ENCODE results near the gene MLST8. TPM values are rescaled to one million over a fixed set of nuclear protein-coding genes. Genes with fewer than 3 reads are reported as not detected.

MLST8 gene
- total and polyA plus RNA-seq, 2 experiments from 2014 or later: 100.0 to 117 TPM

- TF ChIP-seq, protein P1, sequence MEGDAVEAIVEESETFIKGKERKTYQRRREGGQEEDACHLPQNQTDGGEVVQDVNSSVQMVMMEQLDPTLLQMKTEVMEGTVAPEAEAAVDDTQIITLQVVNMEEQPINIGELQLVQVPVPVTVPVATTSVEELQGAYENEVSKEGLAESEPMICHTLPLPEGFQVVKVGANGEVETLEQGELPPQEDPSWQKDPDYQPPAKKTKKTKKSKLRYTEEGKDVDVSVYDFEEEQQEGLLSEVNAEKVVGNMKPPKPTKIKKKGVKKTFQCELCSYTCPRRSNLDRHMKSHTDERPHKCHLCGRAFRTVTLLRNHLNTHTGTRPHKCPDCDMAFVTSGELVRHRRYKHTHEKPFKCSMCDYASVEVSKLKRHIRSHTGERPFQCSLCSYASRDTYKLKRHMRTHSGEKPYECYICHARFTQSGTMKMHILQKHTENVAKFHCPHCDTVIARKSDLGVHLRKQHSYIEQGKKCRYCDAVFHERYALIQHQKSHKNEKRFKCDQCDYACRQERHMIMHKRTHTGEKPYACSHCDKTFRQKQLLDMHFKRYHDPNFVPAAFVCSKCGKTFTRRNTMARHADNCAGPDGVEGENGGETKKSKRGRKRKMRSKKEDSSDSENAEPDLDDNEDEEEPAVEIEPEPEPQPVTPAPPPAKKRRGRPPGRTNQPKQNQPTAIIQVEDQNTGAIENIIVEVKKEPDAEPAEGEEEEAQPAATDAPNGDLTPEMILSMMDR (IDR thresholded peaks at IDR 0.05; ENCODE audit: low read depth, low read length): no peak
- Histone ChIP-seq H3K27me3 (no peaks in the 10 kb centered on the region), H3K4me3 (no peak overlapping the region), H3K27ac (no peak overlapping the region), H3K36me3 (peaks cover 24% of the 10 kb centered on the region), H3K4me1 (ENCODE audit: low read depth) (no peaks in the 10 kb centered on the region), H3K9me3 (ENCODE audit: low read depth) (no peaks in the 10 kb centered on the region)
- DNase-seq (ENCODE audit: low read depth in 1 of 2, low spot score in 1 of 2): no peak
Measured at GRCh38 chr16:2171601-2172178, 33.6 kb upstream of the MLST8 start.

GRCh38 chr16:2172688-2173335 lies 32.4 kb upstream of the MLST8 start:
- no peaks in the 10 kb centered on the region for H3K4me1 ChIP-seq (ENCODE audit: low read depth)
- TF ChIP-seq, protein P1 (IDR thresholded peaks at IDR 0.05; ENCODE audit: low read depth, low read length): no peak
- no peak overlapping the region for H3K4me3 ChIP-seq
- H3K36me3 ChIP-seq: peaks cover 27% of the 10 kb centered on the region
- H3K27me3 ChIP-seq: no peaks in the 10 kb centered on the region
- DNase-seq (ENCODE audit: low read depth in 1 of 2, low spot score in 1 of 2): no peak
- H3K9me3 ChIP-seq (ENCODE audit: low read depth): no peaks in the 10 kb centered on the region
- H3K27ac ChIP-seq: no peak overlapping the region

DNA sequence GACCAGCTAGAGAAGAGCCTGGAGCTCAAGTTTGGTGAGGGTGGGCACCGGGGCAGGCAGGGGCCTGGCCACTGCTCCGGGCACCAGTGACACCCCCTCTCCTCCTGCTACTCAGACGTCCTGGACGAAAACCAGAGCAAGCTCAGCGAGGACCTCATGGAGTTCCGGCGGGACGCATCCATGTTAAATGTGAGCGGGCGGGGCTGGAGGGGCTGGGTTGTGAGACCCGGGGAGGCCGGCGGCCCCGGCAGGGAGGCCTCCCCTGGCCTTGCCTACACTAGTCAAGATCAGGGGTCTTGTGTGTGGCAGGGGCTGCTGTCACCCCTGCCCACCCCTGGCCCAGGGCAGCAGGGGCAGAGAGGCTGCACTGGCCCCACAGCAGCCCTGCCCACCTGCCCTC lies 31.9 kb upstream of the MLST8 start:
- TF ChIP-seq, protein P1 (IDR thresholded peaks at IDR 0.05; ENCODE audit: low read depth, low read length): no peak
- Histone ChIP-seq H3K36me3 (peaks cover 27% of the 10 kb centered on the region), H3K9me3 (ENCODE audit: low read depth) (no peaks in the 10 kb centered on the region), H3K27ac (no peak overlapping the region), H3K4me1 (ENCODE audit: low read depth) (no peaks in the 10 kb centered on the region), H3K4me3 (no peak overlapping the region), H3K27me3 (no peaks in the 10 kb centered on the region)
- DNase-seq (ENCODE audit: low read depth in 1 of 2, low spot score in 1 of 2): no peak

DNA sequence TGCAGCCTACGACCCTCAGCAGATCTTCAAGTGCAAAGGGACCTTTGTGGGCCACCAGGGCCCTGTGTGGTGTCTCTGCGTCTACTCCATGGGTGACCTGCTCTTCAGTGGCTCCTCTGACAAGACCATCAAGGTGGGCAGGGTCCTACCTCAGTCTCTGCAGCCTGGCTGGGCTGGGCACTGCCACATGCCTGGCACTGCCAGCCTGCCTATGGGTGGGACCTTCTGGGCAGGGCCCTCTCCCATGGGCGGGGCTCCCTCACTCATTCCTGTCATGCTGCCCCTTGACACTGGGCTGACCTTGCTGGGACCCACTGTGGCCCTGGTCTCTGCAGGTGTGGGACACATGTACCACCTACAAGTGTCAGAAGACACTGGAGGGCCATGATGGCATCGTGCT lies 31.3 kb upstream of the MLST8 start:
- DNase-seq (ENCODE audit: low read depth in 1 of 2, low spot score in 1 of 2): no peak
- Histone ChIP-seq H3K4me1 (ENCODE audit: low read depth) (no peaks in the 10 kb centered on the region), H3K9me3 (ENCODE audit: low read depth) (no peaks in the 10 kb centered on the region), H3K36me3 (peaks cover 27% of the 10 kb centered on the region), H3K27ac (no peak overlapping the region), H3K4me3 (no peak overlapping the region), H3K27me3 (no peaks in the 10 kb centered on the region)
- TF ChIP-seq, protein P1 (IDR thresholded peaks at IDR 0.05; ENCODE audit: low read depth, low read length): no peak

GRCh38 chr16:2174396-2175131 lies 30.7 kb upstream of the MLST8 start:
- Histone ChIP-seq H3K27ac (no peak overlapping the region), H3K4me3 (no peak overlapping the region), H3K4me1 (ENCODE audit: low read depth) (no peaks in the 10 kb centered on the region), H3K36me3 (peaks cover 27% of the 10 kb centered on the region), H3K9me3 (ENCODE audit: low read depth) (no peaks in the 10 kb centered on the region), H3K27me3 (no peaks in the 10 kb centered on the region)
- no peak for DNase-seq (ENCODE audit: low read depth in 1 of 2, low spot score in 1 of 2)
- TF ChIP-seq, protein P1 (IDR thresholded peaks at IDR 0.05; ENCODE audit: low read depth, low read length): no peak

Measured in cardiac muscle cell (in vitro differentiated cells and primary cell).